NCI-H460 (cell line): ENCODE results near the gene NIN. TPM values are rescaled to one million over a fixed set of nuclear protein-coding genes. Genes with fewer than 3 reads are reported as not detected.
"Not testable (repeated sequence)": the region's sequence is repeated elsewhere in the genome, so short reads cannot be mapped to it uniquely, and the experiment has no call there.

Source experiments
- DNase-seq: peaks from one replicate; pipeline ENCODE4 v3.0.0-alpha.2; 2016; ENCODE audit warnings: low read depth; ENCODE audit errors: extremely low read depth
- total RNA-seq: library from RNA; depleted of rRNA; stranded (reverse); fragments of >200 nt; shearing (Covaris generic); gene quantifications from 2 replicates; pipeline ENCODE4 v1.2.3, GENCODE V29; 2014

The NIN gene
- total RNA-seq, 1 experiment from 2014 or later = 31.7 TPM

DNA sequence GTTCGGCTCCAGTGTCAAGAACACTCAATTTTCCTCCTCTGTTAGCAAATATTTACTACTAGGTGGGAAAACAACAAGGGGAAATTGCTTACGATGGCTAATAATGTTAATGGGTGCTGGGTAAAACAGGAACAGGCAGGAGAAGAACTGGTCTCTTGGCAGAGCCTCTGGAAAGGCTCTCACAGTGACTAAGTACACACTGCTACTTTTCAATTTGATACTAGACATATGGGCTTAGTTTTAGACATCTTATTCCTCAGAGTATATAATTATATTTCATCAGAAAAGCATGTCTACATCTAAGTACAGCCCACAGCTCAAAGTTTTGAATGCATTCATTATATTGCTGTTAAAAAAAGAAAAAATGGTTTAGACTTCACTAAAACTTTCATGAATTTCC lies 97.5 kb downstream of the NIN start:
- no peak for DNase-seq

DNA sequence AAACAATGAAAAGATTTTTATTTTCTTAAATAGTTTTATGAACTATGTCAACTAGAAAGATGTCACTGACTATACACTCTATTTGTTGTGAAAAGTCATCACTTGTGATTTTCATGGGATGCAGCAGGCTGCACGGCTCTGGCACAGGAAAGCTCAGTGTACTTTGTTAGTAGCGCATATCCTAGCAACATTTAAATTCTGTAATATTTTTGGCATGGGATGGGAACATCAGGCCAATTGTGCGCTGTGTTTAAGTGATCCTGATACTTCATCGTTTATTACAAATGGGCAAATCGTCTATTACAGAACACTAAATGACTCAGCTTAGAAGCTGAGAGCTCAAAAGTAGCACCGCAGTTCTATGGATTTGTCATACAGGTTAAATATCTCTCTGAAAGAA lies 102.1 kb downstream of the NIN start:
- no peak for DNase-seq

GRCh38 chr14:50726372-50727107 lies 104.4 kb downstream of the NIN start:
- no peak for DNase-seq

DNA sequence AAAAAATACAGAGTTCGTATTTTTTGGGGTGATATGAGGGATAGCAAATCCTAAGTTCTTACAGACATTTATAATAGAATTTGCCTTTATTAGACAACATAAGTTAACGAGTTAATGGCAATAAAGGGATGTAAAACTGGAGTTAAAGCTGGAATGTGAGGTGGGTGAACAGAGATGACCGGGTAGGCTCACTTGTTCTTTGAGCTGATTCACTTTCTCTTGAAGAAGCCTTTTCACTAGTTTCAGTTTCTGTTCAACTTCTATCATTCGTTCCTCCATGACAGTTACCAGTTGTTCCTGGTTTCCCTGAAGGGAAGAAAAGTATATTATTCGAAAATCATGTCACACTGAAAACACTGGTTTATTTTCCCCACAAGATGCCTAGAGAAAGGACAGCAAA lies 105.2 kb downstream of the NIN start:
- no peak for DNase-seq

DNA sequence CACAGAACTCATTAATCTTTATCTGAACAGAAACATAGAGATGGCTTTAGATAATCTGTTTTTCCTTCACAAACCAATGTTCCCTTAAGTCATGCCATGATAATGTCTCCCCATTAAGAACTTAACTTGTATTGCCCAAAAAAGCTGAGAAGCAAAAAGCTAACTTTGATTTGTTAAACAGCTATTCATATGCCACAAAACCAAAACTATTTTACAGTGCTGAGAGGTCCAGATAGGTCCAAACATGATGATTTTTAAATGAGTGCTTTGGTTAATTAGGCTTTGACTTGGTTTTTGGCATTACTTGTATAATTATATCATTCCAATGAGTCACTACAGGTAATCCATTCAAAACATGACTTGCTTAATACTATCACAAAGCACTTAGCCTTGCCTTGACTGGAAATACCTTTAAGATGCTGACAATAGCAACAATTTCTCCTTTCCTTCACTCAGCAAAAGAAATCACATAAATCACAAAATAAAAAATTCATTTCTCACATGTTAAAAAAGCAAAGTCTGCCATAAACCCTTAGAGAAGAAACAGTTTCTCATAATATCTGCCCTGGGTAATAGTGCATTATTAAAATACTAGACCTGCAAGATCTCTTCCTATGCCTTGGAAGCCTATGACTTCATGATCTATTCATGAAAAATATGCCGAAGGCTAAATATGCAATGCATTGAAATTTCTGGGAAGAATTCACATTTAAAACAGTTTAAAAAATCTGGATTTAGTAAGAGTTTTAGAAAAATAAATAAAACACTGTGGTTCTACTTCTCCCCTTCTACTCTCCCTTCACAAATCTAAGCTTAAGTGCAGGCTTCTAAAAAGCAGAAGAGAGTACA lies 110.8 kb downstream of the NIN start:
- DNase-seq = no peak

GRCh38 chr14:50718949-50719348 lies 112.0 kb downstream of the NIN start:
- DNase-seq = no peak

- DNase-seq = no peak
Measured at GRCh38 chr14:50717811-50718210, 113.2 kb downstream of the NIN start.

- peak; percentile 40 for DNase-seq
Measured at GRCh38 chr14:50714450-50715073, 116.4 kb downstream of the NIN start.

GRCh38 chr14:50711043-50711442 lies 119.9 kb downstream of the NIN start:
- DNase-seq = no peak

GRCh38 chr14:50705026-50705593 lies 125.9 kb downstream of the NIN start:
- DNase-seq = no peak

DNA sequence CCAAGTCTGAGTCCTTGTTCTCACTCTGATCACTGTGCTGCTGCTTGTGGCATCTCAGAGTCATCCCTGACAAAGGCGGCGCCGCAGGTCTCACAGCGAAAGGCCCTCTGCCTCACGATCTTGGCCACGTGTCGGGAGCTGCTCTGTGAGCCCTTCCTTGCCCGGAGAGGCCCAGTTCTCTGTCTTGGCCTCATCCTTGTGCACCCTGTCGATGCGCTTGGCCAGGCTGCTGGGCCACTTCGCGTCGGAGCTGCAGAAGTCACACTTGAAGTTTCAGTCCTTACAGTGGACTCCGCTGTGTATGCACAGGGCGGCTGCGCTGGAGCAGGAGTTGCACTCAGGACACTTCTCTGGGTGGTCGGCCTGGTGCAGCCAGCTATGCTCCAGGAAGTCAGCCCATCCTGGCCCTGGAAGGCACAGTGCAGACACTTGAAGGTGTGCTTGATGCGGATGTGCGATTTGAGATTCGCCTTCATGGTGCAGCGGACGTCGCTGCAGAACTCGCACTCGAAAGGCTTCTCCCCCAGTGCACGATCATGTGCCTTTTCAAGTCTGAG lies 126.4 kb downstream of the NIN start:
- no peak for DNase-seq

DNA sequence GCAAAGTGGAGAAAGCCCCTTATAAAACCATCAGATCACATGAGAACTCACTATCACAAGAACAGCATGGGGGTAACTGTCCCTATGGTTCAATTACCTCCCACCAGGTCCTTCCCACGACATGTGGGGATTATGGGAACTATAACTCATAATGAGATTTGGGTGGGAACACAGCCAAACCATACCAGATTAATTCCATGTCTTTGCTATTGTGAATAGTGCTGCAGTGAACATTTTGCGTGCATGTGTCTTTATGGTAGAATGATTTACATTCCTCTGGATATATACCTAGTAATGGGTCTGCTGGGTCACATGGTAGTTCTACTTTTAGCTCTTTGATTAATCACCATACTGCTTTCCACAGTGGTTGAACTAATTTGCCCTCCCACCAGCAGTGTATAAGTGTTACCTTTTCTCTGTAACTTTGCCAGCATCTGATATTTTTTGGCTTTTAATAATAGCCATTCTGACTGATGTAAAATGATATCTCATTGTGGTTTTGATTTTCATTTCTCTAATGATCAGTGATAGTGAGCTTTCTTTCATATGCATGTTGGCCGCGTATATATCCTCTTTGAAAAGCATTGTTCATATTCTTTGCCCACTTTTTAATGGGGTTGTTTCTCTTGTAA lies 133.2 kb downstream of the NIN start:
- no peak for DNase-seq

DNA sequence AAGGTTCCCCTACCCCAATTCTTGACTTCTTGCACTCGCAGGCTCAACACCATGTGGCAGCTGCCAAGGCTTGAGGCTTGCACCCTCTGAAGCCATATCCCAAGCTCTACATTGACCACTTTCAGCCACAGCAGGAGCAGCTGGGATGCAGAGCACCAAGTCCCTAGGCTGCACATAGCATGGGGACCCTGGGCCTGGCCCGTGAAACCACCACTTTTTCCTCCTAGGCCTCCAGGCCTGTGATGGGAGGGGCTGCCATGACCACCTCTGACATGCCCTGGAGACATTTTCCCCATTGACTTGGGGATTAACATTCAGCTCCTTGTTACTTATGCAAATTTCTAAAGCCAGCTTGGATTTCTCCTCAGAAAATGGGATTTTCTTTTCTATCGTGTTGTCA lies 136.7 kb downstream of the NIN start:
- not testable (repeated sequence) for DNase-seq

- DNase-seq = no peak
Measured at GRCh38 chr14:50688875-50689274, 142.1 kb downstream of the NIN start.

DNA sequence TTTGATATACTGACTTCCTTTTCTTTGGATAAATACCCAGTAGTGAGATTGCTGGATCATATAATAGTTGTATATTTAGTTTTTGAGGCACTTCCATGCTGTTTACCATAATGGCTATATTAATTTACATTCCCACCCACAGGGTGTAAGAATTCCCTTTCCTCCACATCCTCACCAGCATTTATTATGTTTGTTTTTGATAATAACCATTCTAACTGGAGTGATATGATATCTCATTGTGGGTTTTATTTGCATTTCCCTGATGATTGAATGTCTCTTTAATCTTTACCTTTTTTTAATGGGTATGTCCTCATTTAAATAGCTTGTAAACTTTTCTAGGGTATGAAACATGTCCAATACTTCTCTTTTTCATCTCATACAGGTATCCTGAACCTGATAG lies 151.3 kb downstream of the NIN start:
- DNase-seq = no peak

DNA sequence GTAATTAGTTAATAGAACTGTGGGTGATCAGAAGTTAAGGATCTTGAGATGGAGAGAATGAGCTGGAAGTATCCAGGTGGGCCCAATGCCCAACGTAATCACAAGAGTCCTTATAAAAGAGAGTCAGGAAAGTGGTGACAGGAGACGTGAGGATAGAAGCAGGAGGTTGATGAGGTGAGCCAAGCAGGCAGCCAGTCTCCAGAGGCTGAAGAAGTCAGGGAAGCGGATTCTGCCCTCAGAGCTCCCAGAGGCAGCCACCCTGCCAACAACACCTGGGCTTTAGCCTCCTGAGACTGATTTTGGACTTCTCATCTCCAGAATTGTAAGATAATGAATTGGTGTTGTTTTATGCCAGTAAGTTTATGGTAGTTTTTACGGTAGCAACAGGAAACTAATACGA lies 152.8 kb downstream of the NIN start:
- DNase-seq = peak; percentile 13

- DNase-seq = peak; percentile 54
Measured at GRCh38 chr14:50677527-50678063, 153.4 kb downstream of the NIN start.

DNA sequence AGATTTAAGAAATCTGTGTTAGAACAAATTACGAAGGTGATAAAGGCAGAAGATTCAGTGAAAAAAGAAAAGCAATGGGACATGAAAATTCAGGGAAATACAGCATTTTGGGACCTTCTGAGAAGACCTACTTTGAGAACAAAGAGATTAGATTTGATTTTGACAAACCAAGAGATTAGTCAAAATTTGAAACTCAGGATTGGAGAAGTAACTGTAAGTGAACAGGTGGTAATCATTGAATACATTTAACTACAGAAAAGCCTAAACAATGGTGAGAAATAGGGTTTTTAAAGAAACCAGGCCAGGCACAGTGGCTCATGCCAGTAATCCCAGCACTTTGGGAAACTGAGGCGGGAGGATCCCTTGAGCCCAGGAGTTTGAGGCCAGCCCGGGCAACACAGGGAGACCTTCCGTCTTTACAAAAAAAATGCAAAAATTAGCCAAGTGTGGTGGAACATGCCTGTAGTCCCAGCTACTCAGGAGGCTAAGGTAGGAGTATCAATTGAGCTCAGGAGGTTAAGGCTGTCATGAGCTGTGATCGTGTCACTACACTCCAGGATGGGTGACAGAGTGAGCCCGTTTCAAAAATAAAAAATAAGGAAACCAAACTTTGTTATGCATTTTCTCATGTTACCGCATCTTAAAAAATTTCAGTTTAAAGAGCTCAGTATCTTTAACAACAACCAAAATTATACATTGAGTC lies 154.0 kb downstream of the NIN start:
- no peak for DNase-seq

DNA sequence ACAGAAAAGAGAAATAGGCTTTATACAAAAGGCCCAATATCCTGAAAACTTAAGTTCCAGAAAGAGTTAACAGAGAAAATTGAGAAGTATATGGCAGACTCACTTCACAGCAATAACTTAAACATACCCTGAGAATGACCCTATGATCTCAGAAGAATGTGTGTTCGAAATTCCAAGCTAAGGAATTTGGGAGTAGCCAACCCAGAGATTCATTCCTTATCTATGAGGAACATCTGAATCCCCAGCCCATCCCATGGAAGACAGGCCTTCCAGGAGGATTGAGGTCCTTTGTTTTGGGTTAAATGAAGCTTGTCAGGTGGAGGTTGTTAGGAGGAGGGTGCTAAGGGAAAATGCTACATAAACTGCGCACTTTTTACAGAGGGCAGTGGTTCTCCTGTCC lies 155.4 kb downstream of the NIN start:
- peak; percentile 59 for DNase-seq

- no peak for DNase-seq
Measured at GRCh38 chr14:50670866-50671256, 160.1 kb downstream of the NIN start.
